GM23338 (cell line): ENCODE data around the gene ROPN1L. TPM values are rescaled to one million over a fixed set of nuclear protein-coding genes. Genes with fewer than 3 reads are reported as not detected.

Experiments
- ATAC-seq: fragments of 200-7000 bp; cut with Tn5 transposase; 3 replicates; pipeline ENCODE4 v1.9.1; 2020
- DNase-seq: peaks from one replicate; pipeline ENCODE4 v3.0.0-alpha.2; 2015; ENCODE audit warnings: low spot score
- H2AFZ ChIP-seq: fragments of 200-600 bp; sonication (generic); 2 replicates; pipeline ENCODE4 v1.8.0; 2016; ENCODE audit warnings: antibody characterized with exemption, mild to moderate bottlenecking, moderate library complexity
- H3F3A ChIP-seq: fragments of 200-600 bp; sonication (generic); replicated peaks from 2 replicates; pipeline ENCODE4 v1.8.0; 2017; ENCODE audit warnings: antibody characterized with exemption, mixed run types, low read depth
- H3K27ac ChIP-seq: fragments of 200-600 bp; sonication (generic); 2 replicates; pipeline ENCODE4 v1.6.1; 2016; ENCODE audit warnings: low read depth
- H3K27me3 ChIP-seq: fragments of 200-600 bp; sonication (generic); 2 replicates; pipeline ENCODE4 v1.8.0; 2016; ENCODE audit warnings: mild to moderate bottlenecking, mixed run types, moderate library complexity; ENCODE audit not compliant: insufficient read depth
- H3K36me3 ChIP-seq: fragments of 200-600 bp; sonication (generic); 2 replicates; pipeline ENCODE4 v1.8.0; 2016; ENCODE audit warnings: mild to moderate bottlenecking; ENCODE audit not compliant: insufficient read depth
- H3K4me1 ChIP-seq: fragments of 200-600 bp; sonication (generic); 2 replicates; pipeline ENCODE4 v1.8.0; 2016; ENCODE audit warnings: mild to moderate bottlenecking, moderate library complexity; ENCODE audit not compliant: insufficient read depth
- H3K4me2 ChIP-seq: fragments of 200-600 bp; sonication (generic); 2 replicates; pipeline ENCODE4 v1.7.1; 2017; ENCODE audit warnings: mixed run types
- H3K4me3 ChIP-seq: fragments of 200-600 bp; sonication (generic); 2 replicates; pipeline ENCODE4 v1.6.1; 2016; ENCODE audit warnings: mixed run types
- H3K79me2 ChIP-seq: fragments of 200-600 bp; sonication (generic); replicated peaks from 2 replicates; pipeline ENCODE4 v1.8.0; 2017; ENCODE audit warnings: mild to moderate bottlenecking; ENCODE audit not compliant: insufficient read depth
- H3K9me2 ChIP-seq: fragments of 200-600 bp; sonication (generic); 2 replicates; pipeline ENCODE4 v1.8.0; 2017; ENCODE audit not compliant: insufficient read depth
- H4K20me1 ChIP-seq: fragments of 200-600 bp; sonication (generic); replicated peaks from 2 replicates; pipeline ENCODE4 v1.8.0; 2017; ENCODE audit warnings: mild to moderate bottlenecking; ENCODE audit not compliant: insufficient read depth
- H3K27ac Mint-ChIP-seq: 2 replicates; pipeline ENCODE4 v1.8.0; 2020; ENCODE audit warnings: inconsistent platforms, mild to moderate bottlenecking, moderate library complexity, mixed read lengths
- H3K27me3 Mint-ChIP-seq: 3 replicates; pipeline ENCODE4 v1.8.0; 2022; ENCODE audit warnings: low read depth, mild to moderate bottlenecking, moderate library complexity, mixed read lengths, inconsistent platforms; ENCODE audit not compliant: insufficient read depth, poor library complexity
- H3K36me3 Mint-ChIP-seq: 3 replicates; pipeline ENCODE4 v1.8.0; 2021; ENCODE audit warnings: low read depth, mild to moderate bottlenecking, inconsistent platforms, moderate library complexity, mixed read lengths
- H3K4me1 Mint-ChIP-seq: 3 replicates; pipeline ENCODE4 v1.8.0; 2020; ENCODE audit warnings: mild to moderate bottlenecking, inconsistent platforms, mixed read lengths
- H3K4me3 Mint-ChIP-seq: 3 replicates; pipeline ENCODE4 v1.8.0; 2021; ENCODE audit warnings: moderate library complexity, mild to moderate bottlenecking, inconsistent platforms, mixed read lengths
- H3K9me3 Mint-ChIP-seq: 3 replicates; pipeline ENCODE4 v1.8.0; 2020; ENCODE audit warnings: moderate library complexity, mild to moderate bottlenecking, inconsistent platforms, mixed read lengths
- CREB1 ChIP-seq: fragments of 250-450 bp; sonication (Bioruptor Pico); IDR thresholded peaks from 2 replicates; pipeline ENCODE4 v1.5.0; 2020; ENCODE audit warnings: low read depth, mild to moderate bottlenecking, moderate library complexity
- CTCF ChIP-seq, 2 experiments: fragments of 200-600 bp in 1 of 2; sonication (generic) in 1 of 2; conservative IDR thresholded peaks; 2 replicates each; pipeline versions ENCODE4 v1.5.1 to v1.6.1; 2016 to 2017; ENCODE audit warnings: antibody characterized with exemption in 2 of 2, low read depth in 2 of 2, mild to moderate bottlenecking in 2 of 2, moderate library complexity in 1 of 2
- ETS1 ChIP-seq: IDR thresholded peaks from 2 replicates; pipeline ENCODE4 v1.6.1; 2016; ENCODE audit warnings: antibody characterized with exemption
- EZH2 ChIP-seq: fragments of 200-600 bp; sonication (generic); IDR thresholded peaks from one replicate; pipeline ENCODE4 v1.8.0; 2017; ENCODE audit warnings: antibody characterized with exemption, mild to moderate bottlenecking, low read depth; ENCODE audit not compliant: unreplicated experiment
- EZH2phosphoT487 ChIP-seq: fragments of 200-600 bp; sonication (generic); IDR thresholded peaks from one replicate; pipeline ENCODE4 v1.8.1; 2018; ENCODE audit warnings: antibody characterized with exemption; ENCODE audit not compliant: unreplicated experiment
- JUNB ChIP-seq: IDR thresholded peaks from one replicate; pipeline ENCODE4 v1.6.1; 2016; ENCODE audit warnings: antibody characterized with exemption; ENCODE audit not compliant: unreplicated experiment
- NANOG ChIP-seq: IDR thresholded peaks from 2 replicates; pipeline ENCODE4 v1.6.1; 2016; ENCODE audit warnings: antibody characterized with exemption, borderline replicate concordance
- POLR2AphosphoS5 ChIP-seq: IDR thresholded peaks from 2 replicates; pipeline ENCODE4 v1.6.1; 2016; ENCODE audit warnings: antibody characterized with exemption, low read depth
- REST ChIP-seq: IDR thresholded peaks from one replicate; pipeline ENCODE4 v1.6.1; 2018; ENCODE audit warnings: antibody characterized with exemption; ENCODE audit not compliant: unreplicated experiment
- STAT1 ChIP-seq: IDR thresholded peaks from one replicate; pipeline ENCODE4 v1.6.1; 2016; ENCODE audit warnings: antibody characterized with exemption; ENCODE audit not compliant: unreplicated experiment
- ZNF114 ChIP-seq: fragments of 250-450 bp; sonication (Bioruptor Pico); IDR thresholded peaks from 2 replicates; pipeline ENCODE4 v1.5.0; 2020; ENCODE audit warnings: mild to moderate bottlenecking, moderate library complexity
- ZNF331 ChIP-seq: fragments of 250-450 bp; sonication (Bioruptor Pico); IDR thresholded peaks from 2 replicates; pipeline ENCODE4 v1.5.0; 2020; ENCODE audit warnings: low read depth, mild to moderate bottlenecking, moderate library complexity
- ZNF462 ChIP-seq: fragments of 250-450 bp; sonication (Bioruptor Pico); IDR thresholded peaks from 2 replicates; pipeline ENCODE4 v1.5.0; 2020; ENCODE audit warnings: mild to moderate bottlenecking, moderate library complexity
- polyA plus RNA-seq: library from polyadenylated mRNA; unstranded; fragments of >200 nt; fragmentation: Nextera tagmentation; extraction: Ambion mirVana; gene quantifications from 2 replicates; pipeline ENCODE4 v1.2.1, GENCODE V29; 2016
- total RNA-seq: library from RNA; depleted of rRNA; stranded (reverse); fragments of >200 nt; shearing (Covaris generic); gene quantifications from 2 replicates; pipeline ENCODE4 v1.2.3, GENCODE V29; 2014

ROPN1L gene
- total and polyA plus RNA-seq, 2 experiments from 2014 or later: 0.57 TPM; not detected in 1

GRCh38 chr5:10478436-10478835 lies 36.8 kb downstream of the ROPN1L start:
- no peaks in the 10 kb centered on the region for H3K9me2 ChIP-seq
- no peaks in the 10 kb centered on the region for H3F3A ChIP-seq
- no peak overlapping the region for H3K27ac Mint-ChIP-seq
- TF ChIP-seq JUNB (no peak), NANOG (no peak), ZNF114 (no peak), ZNF462 (CRISPR knock-in tag) (no peak), ETS1 (no peak), EZH2phosphoT487 (no peak), EZH2 (no peak), POLR2AphosphoS5 (no peak), CTCF (conservative IDR thresholded peaks at IDR 0.05; ENCODE audit: low read depth in 2 of 2) (no peak), CREB1 (no peak), STAT1 (no peak), REST (no peak), ZNF331 (no peak)
- H3K4me3 Mint-ChIP-seq: no peak overlapping the region
- no peaks in the 10 kb centered on the region for H3K79me2 ChIP-seq
- peaks cover 8% of the 10 kb centered on the region for H3K27me3 Mint-ChIP-seq
- no peak overlapping the region for H3K27ac ChIP-seq
- peaks cover 3% of the 10 kb centered on the region; the same call in 1 of the 3 replicates for H3K36me3 Mint-ChIP-seq
- no peaks in the 10 kb centered on the region for H4K20me1 ChIP-seq
- no peak overlapping the region for H2AFZ ChIP-seq
- H3K4me1 ChIP-seq: peaks cover 12% of the 10 kb centered on the region
- no peak for ATAC-seq
- H3K4me3 ChIP-seq: no peak overlapping the region
- H3K9me3 Mint-ChIP-seq: peaks cover 8% of the 10 kb centered on the region; the same call in 2 of the 3 replicates
- H3K4me2 ChIP-seq: no peak overlapping the region
- DNase-seq: no peak
- H3K27me3 ChIP-seq: no peaks in the 10 kb centered on the region
- H3K4me1 Mint-ChIP-seq: peaks cover 25% of the 10 kb centered on the region
- no peaks in the 10 kb centered on the region for H3K36me3 ChIP-seq
